WTC11 (cell line): ENCODE data around the gene LIPN.

ENCODE experiments used
- AFF4 ChIP-seq: sonication (generic); formaldehyde crosslinking; IDR thresholded peaks from 2 replicates; pipeline ENCODE4 v1.8.1; 2023; ENCODE audit warnings: mild to moderate bottlenecking, missing genetic modification reagents, borderline replicate concordance
- CBFB ChIP-seq: sonication (generic); formaldehyde crosslinking; IDR thresholded peaks from 2 replicates; pipeline ENCODE4 v1.8.1; 2022; ENCODE audit warnings: mild to moderate bottlenecking, low read depth, missing genetic modification reagents
- CREB1 ChIP-seq: sonication (generic); formaldehyde crosslinking; IDR thresholded peaks from 2 replicates; pipeline ENCODE4 v1.8.0; 2023; ENCODE audit warnings: mild to moderate bottlenecking, missing genetic modification reagents
- CTCF ChIP-seq: fragments of 200-600 bp; IDR thresholded peaks from 2 replicates; pipeline ENCODE4 v1.8.0; 2022; ENCODE audit warnings: antibody characterized with exemption
- IRF2 ChIP-seq: sonication (generic); formaldehyde crosslinking; IDR thresholded peaks from 2 replicates; pipeline ENCODE4 v1.8.0; 2022; ENCODE audit warnings: low read depth, missing genetic modification reagents, borderline replicate concordance
- JUN ChIP-seq: sonication (generic); formaldehyde crosslinking; IDR thresholded peaks from 2 replicates; pipeline ENCODE4 v1.8.0; 2023; ENCODE audit warnings: mild to moderate bottlenecking, missing genetic modification reagents
- MAX ChIP-seq: sonication (generic); formaldehyde crosslinking; IDR thresholded peaks from 2 replicates; pipeline ENCODE4 v1.8.0; 2022; ENCODE audit warnings: mild to moderate bottlenecking, missing genetic modification reagents
- NFYB ChIP-seq: sonication (generic); formaldehyde crosslinking; conservative IDR thresholded peaks from 2 replicates; pipeline ENCODE4 v1.8.0; 2022; ENCODE audit warnings: low read depth, missing genetic modification reagents
- NR1H2 ChIP-seq: sonication (generic); formaldehyde crosslinking; IDR thresholded peaks from 2 replicates; pipeline ENCODE4 v1.9.0; 2021; ENCODE audit warnings: mild to moderate bottlenecking, moderate library complexity, missing genetic modification reagents
- SP1 ChIP-seq: sonication (generic); formaldehyde crosslinking; conservative IDR thresholded peaks from 2 replicates; pipeline ENCODE4 v1.8.1; 2022; ENCODE audit warnings: missing genetic modification reagents
- USF1 ChIP-seq: sonication (generic); formaldehyde crosslinking; IDR thresholded peaks from 2 replicates; pipeline ENCODE4 v1.8.0; 2022; ENCODE audit warnings: mild to moderate bottlenecking, missing genetic modification reagents

GRCh38 chr10:88794731-88795130 lies 34.9 kb downstream of the LIPN start:
- TF ChIP-seq SP1 (CRISPR knock-in tag), result no peak
- TF ChIP-seq USF1 (CRISPR knock-in tag), result no peak
- no peak for TF ChIP-seq CTCF
- no peak for TF ChIP-seq NR1H2 (CRISPR knock-in tag)
- no peak for TF ChIP-seq AFF4 (CRISPR knock-in tag)
- TF ChIP-seq JUN (CRISPR knock-in tag), result no peak
- TF ChIP-seq MAX (CRISPR knock-in tag), result no peak
- no peak for TF ChIP-seq CREB1
- TF ChIP-seq CBFB (CRISPR knock-in tag), result no peak
- no peak for TF ChIP-seq NFYB (CRISPR knock-in tag)
- TF ChIP-seq IRF2 (CRISPR knock-in tag), result no peak
